IPS-18c (cell line): Measurements from ENCODE around the gene AKAP11.

Experiments
- H3K4me3 ChIP-seq: 2 replicates; pipeline ENCODE4 v1.7.0; 2013; ENCODE audit warnings: low read depth, mild to moderate bottlenecking, low read length, moderate library complexity; ENCODE audit not compliant: insufficient read depth
- H3K9me3 ChIP-seq: one replicate; pipeline ENCODE4 v1.6.1; 2013; ENCODE audit warnings: mild to moderate bottlenecking, low read length, moderate library complexity; ENCODE audit not compliant: control insufficient read depth, insufficient read depth

The AKAP11 gene

GRCh38 chr13:42320375-42320787 is 48.4 kb downstream of the AKAP11 start:
- no peak overlapping the region for H3K4me3 ChIP-seq
- H3K9me3 ChIP-seq: no peaks in the 10 kb centered on the region

- H3K9me3 ChIP-seq: no peaks in the 10 kb centered on the region
- H3K4me3 ChIP-seq: no peak overlapping the region
Observed at GRCh38 chr13:42322806-42323205, 50.9 kb downstream of the AKAP11 start.

- Histone ChIP-seq H3K9me3 (no peaks in the 10 kb centered on the region), H3K4me3 (no peak overlapping the region)
Observed at GRCh38 chr13:42324704-42325103, 52.8 kb downstream of the AKAP11 start.

GRCh38 chr13:42327725-42328124 is 55.8 kb downstream of the AKAP11 start:
- Histone ChIP-seq H3K4me3 (no peak overlapping the region), H3K9me3 (no peaks in the 10 kb centered on the region)

GRCh38 chr13:42328672-42329071 is 56.7 kb downstream of the AKAP11 start:
- Histone ChIP-seq H3K4me3 (no peak overlapping the region), H3K9me3 (no peaks in the 10 kb centered on the region)

GRCh38 chr13:42329239-42329638 is 57.3 kb downstream of the AKAP11 start:
- Histone ChIP-seq H3K4me3 (no peak overlapping the region), H3K9me3 (no peaks in the 10 kb centered on the region)

- no peaks in the 10 kb centered on the region for H3K9me3 ChIP-seq
- H3K4me3 ChIP-seq: no peak overlapping the region
Observed at GRCh38 chr13:42331009-42331408, 59.1 kb downstream of the AKAP11 start.

- no peaks in the 10 kb centered on the region for H3K9me3 ChIP-seq
Observed at GRCh38 chr13:42333613-42334328, 61.8 kb downstream of the AKAP11 start.

GRCh38 chr13:42334329-42334706 is 62.4 kb downstream of the AKAP11 start:
- H3K4me3 ChIP-seq: no peak overlapping the region
- H3K9me3 ChIP-seq: no peaks in the 10 kb centered on the region

More at GRCh38 chr13:42333613-42334328, 61.8 kb downstream of the AKAP11 start:
- H3K4me3 ChIP-seq: no peak overlapping the region

GRCh38 chr13:42337808-42338600 is 66.1 kb downstream of the AKAP11 start:
- no peaks in the 10 kb centered on the region for H3K9me3 ChIP-seq
- H3K4me3 ChIP-seq: no peak overlapping the region

GRCh38 chr13:42345367-42345766 is 73.4 kb downstream of the AKAP11 start:
- Histone ChIP-seq H3K9me3 (no peaks in the 10 kb centered on the region), H3K4me3 (no peak overlapping the region)

- no peaks in the 10 kb centered on the region for H3K9me3 ChIP-seq
Observed at GRCh38 chr13:42348576-42348975, 76.6 kb downstream of the AKAP11 start.

GRCh38 chr13:42350141-42350540 is 78.2 kb downstream of the AKAP11 start:
- no peak overlapping the region for H3K4me3 ChIP-seq
- no peaks in the 10 kb centered on the region for H3K9me3 ChIP-seq

More at GRCh38 chr13:42348576-42348975, 76.6 kb downstream of the AKAP11 start:
- no peak overlapping the region for H3K4me3 ChIP-seq

- Histone ChIP-seq H3K4me3 (no peak overlapping the region), H3K9me3 (no peaks in the 10 kb centered on the region)
Observed at GRCh38 chr13:42354241-42355091, 82.5 kb downstream of the AKAP11 start.

- Histone ChIP-seq H3K4me3 (no peak overlapping the region), H3K9me3 (no peaks in the 10 kb centered on the region)
Observed at GRCh38 chr13:42355092-42355485, 83.1 kb downstream of the AKAP11 start.

- H3K4me3 ChIP-seq: no peak overlapping the region
- H3K9me3 ChIP-seq: no peaks in the 10 kb centered on the region
Observed at GRCh38 chr13:42355491-42356183, 83.7 kb downstream of the AKAP11 start.

GRCh38 chr13:42356184-42356575 is 84.2 kb downstream of the AKAP11 start:
- Histone ChIP-seq H3K4me3 (no peak overlapping the region), H3K9me3 (no peaks in the 10 kb centered on the region)
